HCT116 (cell line): ENCODE data around the gene ZNF697. TPM values are rescaled to one million over a fixed set of nuclear protein-coding genes. Genes with fewer than 3 reads are reported as not detected.

Experiments
- ATAC-seq: fragments of 200-7000 bp; cut with Tn5 transposase; 2 replicates; pipeline ENCODE4 v1.9.1; 2020; ENCODE audit warnings: mild to moderate bottlenecking, moderate library complexity
- BruUV-seq: library from RNA; stranded (reverse); fragments of 400-500 nt; replicated peaks from 2 replicates; lab custom pipeline; 2021; lab: Mats Ljungman, UMichigan
- CTCF ChIA-PET: fragments of 300-600 bp; sonication (Branson Sonifier 250); formaldehyde crosslinking; loops from one replicate; lab custom pipeline; 2021; ENCODE audit warnings: antibody characterized with exemption; lab: Charles Lee
- POLR2A ChIA-PET: fragments of 300-600, 350-600 bp; sonication (Branson Sonifier 250); formaldehyde crosslinking; loops from one replicate; lab custom pipeline; 2021; ENCODE audit warnings: antibody characterized with exemption; lab: Charles Lee
- RAD21 ChIA-PET, 2 experiments: fragments of 300-600 bp; sonication (Branson Sonifier 250); formaldehyde crosslinking; loops; one replicate each; lab custom pipeline; 2023; ENCODE audit warnings: low total read pairs in 2 of 2; ENCODE audit not compliant: uncharacterized antibody in 2 of 2, unreplicated experiment in 2 of 2, low non-redundant PET in 1 of 2; lab: Charles Lee
- DNase-seq: peaks from one replicate; pipeline ENCODE4 v3.0.0-alpha.2; 2010; ENCODE audit warnings: low read depth, low spot score
- H2AFZ ChIP-seq: fragments of 200-600 bp; shearing (Covaris generic), sonication (generic); 2 replicates; pipeline ENCODE4 v1.6.1; 2017; ENCODE audit warnings: low read depth, mixed run types, mixed read lengths, antibody characterized with exemption, low read length; ENCODE audit not compliant: poor library complexity, severe bottlenecking
- H3K27ac ChIP-seq: 2 replicates; pipeline ENCODE4 v1.5.1; 2012; ENCODE audit warnings: low read depth, low read length
- H3K27me3 ChIP-seq: fragments of 200-600 bp; sonication (generic); 2 replicates; pipeline ENCODE4 v1.6.1; 2016; ENCODE audit warnings: mixed run types, low read length, mixed read lengths; ENCODE audit not compliant: insufficient read depth
- H3K36me3 ChIP-seq, 2 experiments: fragments of 200-500 bp in 1 of 2; fragments of 200-600 bp in 1 of 2; sonication (Bioruptor generic) in 1 of 2; sonication (generic) in 1 of 2; 2 replicates each; pipeline versions ENCODE4 v1.5.1 to v1.6.1; 2014 to 2016; ENCODE audit warnings: low read length in 2 of 2, inconsistent platforms in 1 of 2, mixed read lengths in 1 of 2, mixed run types in 1 of 2; ENCODE audit not compliant: insufficient read depth in 2 of 2, control insufficient read depth in 1 of 2
- H3K4me1 ChIP-seq, 2 experiments: fragments of 200-600 bp in 1 of 2; sonication (generic) in 1 of 2; 2 replicates each; pipeline versions ENCODE4 v1.5.1 to v1.6.1; 2012 to 2017; ENCODE audit warnings: low read length in 2 of 2, inconsistent platforms in 1 of 2, mild to moderate bottlenecking in 1 of 2, mixed read lengths in 1 of 2, mixed run types in 1 of 2, moderate library complexity in 1 of 2; ENCODE audit not compliant: insufficient read depth in 2 of 2, control insufficient read depth in 1 of 2
- H3K4me2 ChIP-seq: fragments of 200-600 bp; sonication (generic); 2 replicates; pipeline ENCODE4 v1.6.1; 2017; ENCODE audit warnings: mixed run types, low read length, mixed read lengths
- H3K4me3 ChIP-seq, 2 experiments: fragments of 200-600 bp in 1 of 2; sonication (generic) in 1 of 2; replicated peaks in 1 of 2; 2 replicates each; pipeline ENCODE4 v1.5.1; 2011 to 2016; ENCODE audit warnings: low read length in 2 of 2, control low read depth in 1 of 2, low read depth in 1 of 2, mild to moderate bottlenecking in 1 of 2, mixed read lengths in 1 of 2, mixed run types in 1 of 2
- H3K79me2 ChIP-seq: fragments of 200-600 bp; sonication (generic); 2 replicates; pipeline ENCODE4 v1.6.1; 2017; ENCODE audit warnings: mild to moderate bottlenecking, mixed run types, low read length, moderate library complexity, mixed read lengths; ENCODE audit not compliant: insufficient read depth
- H3K9ac ChIP-seq: fragments of 200-600 bp; sonication (generic); 2 replicates; pipeline ENCODE4 v1.6.1; 2016; ENCODE audit warnings: low read length, mixed read lengths
- H3K9me2 ChIP-seq: fragments of 200-600 bp; sonication (generic), shearing (Covaris generic); 2 replicates; pipeline ENCODE4 v1.6.1; 2017; ENCODE audit warnings: mixed run types, mild to moderate bottlenecking, moderate library complexity; ENCODE audit not compliant: insufficient read depth
- H3K9me3 ChIP-seq, 2 experiments: fragments of 200-500 bp in 1 of 2; fragments of 200-600 bp in 1 of 2; sonication (Bioruptor generic) in 1 of 2; sonication (generic) in 1 of 2; 2 replicates each; pipeline ENCODE4 v1.6.1; 2014 to 2017; ENCODE audit warnings: low read length in 2 of 2, mixed read lengths in 2 of 2, inconsistent platforms in 1 of 2, low read depth in 1 of 2, mild to moderate bottlenecking in 1 of 2, mixed run types in 1 of 2, moderate library complexity in 1 of 2; ENCODE audit not compliant: control insufficient read depth in 1 of 2, insufficient read depth in 1 of 2
- H4K20me1 ChIP-seq: fragments of 200-600 bp; sonication (generic), shearing (Covaris generic); 2 replicates; pipeline ENCODE4 v1.6.1; 2017; ENCODE audit warnings: mixed run types, mild to moderate bottlenecking, moderate library complexity; ENCODE audit not compliant: insufficient read depth
- CEBPB ChIP-seq: IDR thresholded peaks from 2 replicates; pipeline ENCODE4 v1.6.1; 2012; ENCODE audit warnings: low read depth
- EGR1 ChIP-seq: IDR thresholded peaks from 2 replicates; pipeline ENCODE4 v1.6.1; 2012; ENCODE audit warnings: low read depth
- EZH2phosphoT487 ChIP-seq: fragments of 200-600 bp; IDR thresholded peaks from 2 replicates; pipeline ENCODE4 v1.6.1; 2018; ENCODE audit warnings: antibody characterized with exemption, borderline replicate concordance
- FOSL1 ChIP-seq: IDR thresholded peaks from 2 replicates; pipeline ENCODE4 v1.6.1; 2012; ENCODE audit warnings: low read depth
- POLR2AphosphoS5 ChIP-seq: IDR thresholded peaks from 2 replicates; pipeline ENCODE4 v1.6.1; 2011; ENCODE audit warnings: mild to moderate bottlenecking, low read depth, low read length, moderate library complexity
- RAD21 ChIP-seq: IDR thresholded peaks from 2 replicates; pipeline ENCODE4 v1.6.1; 2012; ENCODE audit warnings: low read depth, mild to moderate bottlenecking
- SIN3A ChIP-seq: IDR thresholded peaks from 2 replicates; pipeline ENCODE4 v1.6.1; 2012; ENCODE audit warnings: low read depth
- YY1 ChIP-seq: IDR thresholded peaks from 2 replicates; pipeline ENCODE4 v1.6.1; 2011; ENCODE audit warnings: low read length, low read depth, moderate library complexity, mild to moderate bottlenecking; ENCODE audit not compliant: insufficient replicate concordance; ENCODE audit errors: extremely low read depth
- ZFX ChIP-seq: fragments of 450-650 bp; IDR thresholded peaks from 2 replicates; pipeline ENCODE4 v1.6.1; 2017
- intact Hi-C: fragments of 100-400 bp; cut with micrococcal nuclease; formaldehyde crosslinking; loops from 2 replicates; pipeline ENCODE4 v1.10.0; 2022
- total RNA-seq: library from RNA; stranded (reverse); gene quantifications from one replicate; pipeline ENCODE4 v1.2.1, GENCODE V29; 2021; ENCODE audit not compliant: unreplicated experiment
- TF ChIP-seq, protein P1 (sequence below): IDR thresholded peaks from 2 replicates; pipeline ENCODE4 v1.6.1; 2012
- TF ChIP-seq, protein P2 (sequence below), 3 experiments: fragments of 200-600 bp in 1 of 3; sonication (generic) in 1 of 3; IDR thresholded peaks in 2 of 3; conservative IDR thresholded peaks in 1 of 3; 2 replicates each; pipeline ENCODE4 v1.5.1; 2012 to 2017; ENCODE audit warnings: low read depth in 2 of 3, low read length in 2 of 3, antibody characterized with exemption in 1 of 3, borderline replicate concordance in 1 of 3, control low read depth in 1 of 3, mild to moderate bottlenecking in 1 of 3, mixed read lengths in 1 of 3, mixed run types in 1 of 3, moderate library complexity in 1 of 3; ENCODE audit not compliant: insufficient read depth in 1 of 3
- TF ChIP-seq, protein P3 (sequence below): IDR thresholded peaks from 2 replicates; pipeline ENCODE4 v1.6.1; 2011; ENCODE audit warnings: mild to moderate bottlenecking, low read length, moderate library complexity; ENCODE audit not compliant: insufficient replicate concordance; ENCODE audit errors: extremely low read depth
- TF ChIP-seq, protein P4 (sequence below): IDR thresholded peaks from 2 replicates; pipeline ENCODE4 v1.6.1; 2012; ENCODE audit warnings: low read depth

ZNF697 gene
- total RNA-seq, 1 experiment from 2014 or later = 5.9 TPM

DNA sequence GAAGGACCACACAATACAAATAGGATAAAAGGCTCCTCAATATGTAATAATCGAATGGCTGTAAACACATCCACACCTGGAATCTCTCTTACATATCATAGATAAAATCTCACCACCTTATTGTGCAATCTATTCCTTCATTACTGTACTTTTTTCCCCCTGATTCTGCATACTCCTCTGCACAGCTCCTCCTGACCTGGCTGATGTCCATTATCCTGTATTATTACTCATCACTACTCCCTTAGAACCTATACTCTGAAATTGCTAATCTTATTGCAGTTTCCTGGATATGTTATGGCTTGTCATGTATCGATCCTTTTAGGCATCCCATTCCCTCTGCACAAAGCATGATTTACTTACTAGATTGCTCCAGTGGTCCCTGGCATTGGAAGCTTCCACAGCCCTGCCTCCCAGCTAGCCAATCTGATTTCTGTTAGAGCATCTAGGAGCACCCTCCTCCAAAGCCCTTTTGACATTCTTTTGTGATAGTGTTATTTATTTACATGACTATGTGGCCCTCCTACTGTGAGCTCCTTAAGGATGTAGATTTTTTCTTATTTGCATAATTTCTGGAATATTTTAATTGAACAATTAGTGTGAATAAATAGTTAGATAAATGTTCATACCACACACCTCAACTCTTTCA, 39.5 kb upstream of the ZNF697 start:
- no peak overlapping the region for H2AFZ ChIP-seq
- CTCF ChIA-PET = interaction anchor here (1.7 to 2.7 kb wide), 3 partner anchors 12 to 24 kb away, joined by 4 to 12 read pairs (median 11); partner anchors contain the start of gene PHGDH
- no peak for TF ChIP-seq ZFX
- TF ChIP-seq FOSL1 = no peak
- TF ChIP-seq, protein P1, sequence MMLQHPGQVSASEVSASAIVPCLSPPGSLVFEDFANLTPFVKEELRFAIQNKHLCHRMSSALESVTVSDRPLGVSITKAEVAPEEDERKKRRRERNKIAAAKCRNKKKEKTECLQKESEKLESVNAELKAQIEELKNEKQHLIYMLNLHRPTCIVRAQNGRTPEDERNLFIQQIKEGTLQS = no peak
- no peak for TF ChIP-seq CEBPB
- TF ChIP-seq, protein P2, sequence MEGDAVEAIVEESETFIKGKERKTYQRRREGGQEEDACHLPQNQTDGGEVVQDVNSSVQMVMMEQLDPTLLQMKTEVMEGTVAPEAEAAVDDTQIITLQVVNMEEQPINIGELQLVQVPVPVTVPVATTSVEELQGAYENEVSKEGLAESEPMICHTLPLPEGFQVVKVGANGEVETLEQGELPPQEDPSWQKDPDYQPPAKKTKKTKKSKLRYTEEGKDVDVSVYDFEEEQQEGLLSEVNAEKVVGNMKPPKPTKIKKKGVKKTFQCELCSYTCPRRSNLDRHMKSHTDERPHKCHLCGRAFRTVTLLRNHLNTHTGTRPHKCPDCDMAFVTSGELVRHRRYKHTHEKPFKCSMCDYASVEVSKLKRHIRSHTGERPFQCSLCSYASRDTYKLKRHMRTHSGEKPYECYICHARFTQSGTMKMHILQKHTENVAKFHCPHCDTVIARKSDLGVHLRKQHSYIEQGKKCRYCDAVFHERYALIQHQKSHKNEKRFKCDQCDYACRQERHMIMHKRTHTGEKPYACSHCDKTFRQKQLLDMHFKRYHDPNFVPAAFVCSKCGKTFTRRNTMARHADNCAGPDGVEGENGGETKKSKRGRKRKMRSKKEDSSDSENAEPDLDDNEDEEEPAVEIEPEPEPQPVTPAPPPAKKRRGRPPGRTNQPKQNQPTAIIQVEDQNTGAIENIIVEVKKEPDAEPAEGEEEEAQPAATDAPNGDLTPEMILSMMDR (IDR thresholded peaks at IDR 0.05 in 2 of 3, conservative IDR thresholded peaks at IDR 0.05 in 1 of 3; ENCODE audit: borderline replicate concordance in 1 of 3, insufficient read depth in 1 of 3, low read depth in 2 of 3, low read length in 2 of 3) = no peak
- TF ChIP-seq, protein P3, sequence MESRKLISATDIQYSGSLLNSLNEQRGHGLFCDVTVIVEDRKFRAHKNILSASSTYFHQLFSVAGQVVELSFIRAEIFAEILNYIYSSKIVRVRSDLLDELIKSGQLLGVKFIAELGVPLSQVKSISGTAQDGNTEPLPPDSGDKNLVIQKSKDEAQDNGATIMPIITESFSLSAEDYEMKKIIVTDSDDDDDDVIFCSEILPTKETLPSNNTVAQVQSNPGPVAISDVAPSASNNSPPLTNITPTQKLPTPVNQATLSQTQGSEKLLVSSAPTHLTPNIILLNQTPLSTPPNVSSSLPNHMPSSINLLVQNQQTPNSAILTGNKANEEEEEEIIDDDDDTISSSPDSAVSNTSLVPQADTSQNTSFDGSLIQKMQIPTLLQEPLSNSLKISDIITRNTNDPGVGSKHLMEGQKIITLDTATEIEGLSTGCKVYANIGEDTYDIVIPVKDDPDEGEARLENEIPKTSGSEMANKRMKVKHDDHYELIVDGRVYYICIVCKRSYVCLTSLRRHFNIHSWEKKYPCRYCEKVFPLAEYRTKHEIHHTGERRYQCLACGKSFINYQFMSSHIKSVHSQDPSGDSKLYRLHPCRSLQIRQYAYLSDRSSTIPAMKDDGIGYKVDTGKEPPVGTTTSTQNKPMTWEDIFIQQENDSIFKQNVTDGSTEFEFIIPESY = no peak
- TF ChIP-seq RAD21 = no peak
- TF ChIP-seq POLR2AphosphoS5 = no peak
- TF ChIP-seq SIN3A = no peak
- no peak for TF ChIP-seq EGR1
- TF ChIP-seq, protein P4, sequence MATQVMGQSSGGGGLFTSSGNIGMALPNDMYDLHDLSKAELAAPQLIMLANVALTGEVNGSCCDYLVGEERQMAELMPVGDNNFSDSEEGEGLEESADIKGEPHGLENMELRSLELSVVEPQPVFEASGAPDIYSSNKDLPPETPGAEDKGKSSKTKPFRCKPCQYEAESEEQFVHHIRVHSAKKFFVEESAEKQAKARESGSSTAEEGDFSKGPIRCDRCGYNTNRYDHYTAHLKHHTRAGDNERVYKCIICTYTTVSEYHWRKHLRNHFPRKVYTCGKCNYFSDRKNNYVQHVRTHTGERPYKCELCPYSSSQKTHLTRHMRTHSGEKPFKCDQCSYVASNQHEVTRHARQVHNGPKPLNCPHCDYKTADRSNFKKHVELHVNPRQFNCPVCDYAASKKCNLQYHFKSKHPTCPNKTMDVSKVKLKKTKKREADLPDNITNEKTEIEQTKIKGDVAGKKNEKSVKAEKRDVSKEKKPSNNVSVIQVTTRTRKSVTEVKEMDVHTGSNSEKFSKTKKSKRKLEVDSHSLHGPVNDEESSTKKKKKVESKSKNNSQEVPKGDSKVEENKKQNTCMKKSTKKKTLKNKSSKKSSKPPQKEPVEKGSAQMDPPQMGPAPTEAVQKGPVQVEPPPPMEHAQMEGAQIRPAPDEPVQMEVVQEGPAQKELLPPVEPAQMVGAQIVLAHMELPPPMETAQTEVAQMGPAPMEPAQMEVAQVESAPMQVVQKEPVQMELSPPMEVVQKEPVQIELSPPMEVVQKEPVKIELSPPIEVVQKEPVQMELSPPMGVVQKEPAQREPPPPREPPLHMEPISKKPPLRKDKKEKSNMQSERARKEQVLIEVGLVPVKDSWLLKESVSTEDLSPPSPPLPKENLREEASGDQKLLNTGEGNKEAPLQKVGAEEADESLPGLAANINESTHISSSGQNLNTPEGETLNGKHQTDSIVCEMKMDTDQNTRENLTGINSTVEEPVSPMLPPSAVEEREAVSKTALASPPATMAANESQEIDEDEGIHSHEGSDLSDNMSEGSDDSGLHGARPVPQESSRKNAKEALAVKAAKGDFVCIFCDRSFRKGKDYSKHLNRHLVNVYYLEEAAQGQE = no peak
- TF ChIP-seq EZH2phosphoT487 = no peak
- no peak for TF ChIP-seq YY1
- H3K9me3 ChIP-seq = no peaks in the 10 kb centered on the region
- no peak for DNase-seq
- no peaks in the 10 kb centered on the region for H3K9me2 ChIP-seq
- H3K9ac ChIP-seq = no peak overlapping the region
- H3K4me1 ChIP-seq = peaks cover 0 to 19% of the 10 kb centered on the region in 2 experiments; a peak in 3 of 4 replicates
- no peaks in the 10 kb centered on the region for H3K79me2 ChIP-seq
- H3K4me3 ChIP-seq = no peak overlapping the region
- no peak for ATAC-seq
- RAD21 ChIA-PET = no interaction called here
- intact Hi-C loops = no loop called here
- H3K27ac ChIP-seq = no peak overlapping the region
- no peaks in the 10 kb centered on the region for H3K36me3 ChIP-seq
- 0 out of 2 replicates have a peak overlapping the region, but pooled peaks have one; percentile 2 for H3K4me2 ChIP-seq
- POLR2A ChIA-PET = no interaction called here
- H4K20me1 ChIP-seq = no peaks in the 10 kb centered on the region
- H3K27me3 ChIP-seq = no peaks in the 10 kb centered on the region
- BruUV-seq = no TSS peak
